ENCODE results near the gene CASK. TPM values are rescaled to one million over a fixed set of nuclear protein-coding genes. Genes with fewer than 3 reads are reported as not detected.

The CASK gene
- total RNA-seq, 1 experiment from 2014 or later = 29.4 TPM

DNA sequence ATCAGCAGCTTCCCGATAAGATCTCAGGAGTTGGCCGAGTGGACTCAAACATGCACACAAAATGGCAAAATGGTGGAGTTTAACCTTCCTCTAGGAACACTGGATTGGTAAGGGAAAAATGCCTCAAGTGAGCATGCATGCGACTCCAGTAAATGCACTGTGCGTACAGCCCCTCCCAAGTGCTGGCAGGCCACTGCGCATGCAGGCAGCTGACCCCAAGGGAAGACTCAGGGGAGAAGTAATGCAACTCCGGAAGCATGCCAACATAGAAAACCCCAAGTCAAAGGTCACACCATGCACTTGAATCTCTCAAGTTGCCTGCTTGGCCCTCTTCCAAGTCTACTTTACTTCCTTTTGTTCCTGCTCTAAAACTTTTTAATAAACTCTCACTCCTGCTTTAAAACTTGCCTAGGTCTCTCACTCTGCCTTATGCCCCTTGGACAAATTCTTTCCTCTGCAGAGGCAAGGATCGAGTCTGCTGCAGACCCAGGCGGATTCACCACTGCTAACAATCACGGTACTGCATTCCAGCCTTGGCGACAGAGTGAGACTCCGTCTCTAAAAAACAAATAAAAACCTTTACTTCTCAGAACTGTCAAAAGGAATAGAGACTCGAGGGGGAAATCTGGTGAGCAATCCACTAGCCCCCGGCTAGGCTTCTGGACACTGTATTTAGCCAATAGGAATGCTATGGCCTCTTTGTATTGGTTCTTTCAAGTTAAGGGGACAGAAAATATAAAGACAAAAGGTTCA, 442.7 kb downstream of the CASK start:
- CTCF ChIA-PET = no interaction called here
- no peak overlapping the region for H3K4me2 ChIP-seq

DNA sequence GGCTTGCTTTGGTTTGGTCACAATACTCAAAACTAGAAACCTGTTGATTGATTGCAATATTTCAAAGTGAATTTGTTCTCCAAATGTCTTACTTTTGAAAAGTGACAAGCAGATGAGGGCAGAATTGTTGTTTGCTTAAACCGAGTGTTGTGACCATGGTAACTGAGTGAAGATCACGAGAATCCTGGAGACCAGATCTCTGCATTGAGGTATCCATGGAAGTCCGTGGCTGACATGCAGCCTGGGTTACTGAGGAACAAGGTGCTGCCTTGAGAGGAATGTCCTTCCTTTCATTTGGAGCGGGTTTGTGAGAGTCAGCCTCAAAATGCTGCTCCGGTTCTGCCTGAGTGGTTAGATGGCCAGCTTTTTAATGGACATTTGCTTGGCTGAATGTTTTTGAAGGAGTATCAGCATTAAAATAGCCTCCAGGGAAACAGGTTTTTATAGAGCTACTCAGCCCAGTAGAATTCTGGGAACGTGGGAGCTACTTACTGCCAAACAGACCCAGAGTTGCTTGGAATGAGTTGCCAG, 444.9 kb downstream of the CASK start:
- Histone ChIP-seq H4K20me1 (ENCODE audit: insufficient read depth) (no peaks in the 10 kb centered on the region), H3K9me3 (ENCODE audit: insufficient read depth, low read depth) (no peaks in the 10 kb centered on the region), H3K79me2 (ENCODE audit: low read depth) (no peaks in the 10 kb centered on the region), H3F3A (ENCODE audit: insufficient read depth, low read depth) (no peaks in the 10 kb centered on the region), H3K9me2 (ENCODE audit: insufficient read depth) (no peaks in the 10 kb centered on the region), H3K27me3 (ENCODE audit: insufficient read depth, low read depth) (no peaks in the 10 kb centered on the region), H3K4me3 (no peak overlapping the region), H3K36me3 (ENCODE audit: low read depth) (no peaks in the 10 kb centered on the region), H2AFZ (no peak overlapping the region), H3K4me1 (replicated peaks; ENCODE audit: insufficient read depth) (no peaks in the 10 kb centered on the region), H3K27ac (no peak overlapping the region), H3K4me2 (no peak overlapping the region)
- no TSS peak for BruUV-seq (replicated peaks)
- intact Hi-C loops (cut with micrococcal nuclease; ENCODE audit: unreplicated experiment) = no loop called here
- no peak for TF ChIP-seq EZH2 (IDR thresholded peaks at IDR 0.05; ENCODE audit: low read depth)
- TF ChIP-seq, protein P1, sequence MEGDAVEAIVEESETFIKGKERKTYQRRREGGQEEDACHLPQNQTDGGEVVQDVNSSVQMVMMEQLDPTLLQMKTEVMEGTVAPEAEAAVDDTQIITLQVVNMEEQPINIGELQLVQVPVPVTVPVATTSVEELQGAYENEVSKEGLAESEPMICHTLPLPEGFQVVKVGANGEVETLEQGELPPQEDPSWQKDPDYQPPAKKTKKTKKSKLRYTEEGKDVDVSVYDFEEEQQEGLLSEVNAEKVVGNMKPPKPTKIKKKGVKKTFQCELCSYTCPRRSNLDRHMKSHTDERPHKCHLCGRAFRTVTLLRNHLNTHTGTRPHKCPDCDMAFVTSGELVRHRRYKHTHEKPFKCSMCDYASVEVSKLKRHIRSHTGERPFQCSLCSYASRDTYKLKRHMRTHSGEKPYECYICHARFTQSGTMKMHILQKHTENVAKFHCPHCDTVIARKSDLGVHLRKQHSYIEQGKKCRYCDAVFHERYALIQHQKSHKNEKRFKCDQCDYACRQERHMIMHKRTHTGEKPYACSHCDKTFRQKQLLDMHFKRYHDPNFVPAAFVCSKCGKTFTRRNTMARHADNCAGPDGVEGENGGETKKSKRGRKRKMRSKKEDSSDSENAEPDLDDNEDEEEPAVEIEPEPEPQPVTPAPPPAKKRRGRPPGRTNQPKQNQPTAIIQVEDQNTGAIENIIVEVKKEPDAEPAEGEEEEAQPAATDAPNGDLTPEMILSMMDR (conservative IDR thresholded peaks at IDR 0.05) = no peak
- ChIA-PET CTCF (no interaction called here), POLR2A (ENCODE audit: unreplicated experiment) (interaction anchor here (0.6 kb wide), 1 partner anchor 456 kb away, joined by 7 read pairs; no protein-coding TSS in a partner anchor)
- DNase-seq = no peak

More for the DNA sequence above, 442.7 kb downstream of the CASK start:
- Histone ChIP-seq H4K20me1 (ENCODE audit: insufficient read depth) (no peaks in the 10 kb centered on the region), H3K9me3 (ENCODE audit: insufficient read depth, low read depth) (no peaks in the 10 kb centered on the region), H3K4me3 (no peak overlapping the region), H3K9me2 (ENCODE audit: insufficient read depth) (no peaks in the 10 kb centered on the region), H3K27ac (no peak overlapping the region), H3F3A (ENCODE audit: insufficient read depth, low read depth) (no peaks in the 10 kb centered on the region), H3K79me2 (ENCODE audit: low read depth) (no peaks in the 10 kb centered on the region), H3K4me1 (replicated peaks; ENCODE audit: insufficient read depth) (no peaks in the 10 kb centered on the region), H3K27me3 (ENCODE audit: insufficient read depth, low read depth) (no peaks in the 10 kb centered on the region), H3K36me3 (ENCODE audit: low read depth) (no peaks in the 10 kb centered on the region), H2AFZ (no peak overlapping the region)
- intact Hi-C loops (cut with micrococcal nuclease; ENCODE audit: unreplicated experiment) = no loop called here
- TF ChIP-seq, protein P1 (conservative IDR thresholded peaks at IDR 0.05) = no peak
- no peak for TF ChIP-seq EZH2 (IDR thresholded peaks at IDR 0.05; ENCODE audit: low read depth)
- DNase-seq = no peak
- no TSS peak for BruUV-seq (replicated peaks)
- POLR2A ChIA-PET (ENCODE audit: unreplicated experiment) = no interaction called here

DNA sequence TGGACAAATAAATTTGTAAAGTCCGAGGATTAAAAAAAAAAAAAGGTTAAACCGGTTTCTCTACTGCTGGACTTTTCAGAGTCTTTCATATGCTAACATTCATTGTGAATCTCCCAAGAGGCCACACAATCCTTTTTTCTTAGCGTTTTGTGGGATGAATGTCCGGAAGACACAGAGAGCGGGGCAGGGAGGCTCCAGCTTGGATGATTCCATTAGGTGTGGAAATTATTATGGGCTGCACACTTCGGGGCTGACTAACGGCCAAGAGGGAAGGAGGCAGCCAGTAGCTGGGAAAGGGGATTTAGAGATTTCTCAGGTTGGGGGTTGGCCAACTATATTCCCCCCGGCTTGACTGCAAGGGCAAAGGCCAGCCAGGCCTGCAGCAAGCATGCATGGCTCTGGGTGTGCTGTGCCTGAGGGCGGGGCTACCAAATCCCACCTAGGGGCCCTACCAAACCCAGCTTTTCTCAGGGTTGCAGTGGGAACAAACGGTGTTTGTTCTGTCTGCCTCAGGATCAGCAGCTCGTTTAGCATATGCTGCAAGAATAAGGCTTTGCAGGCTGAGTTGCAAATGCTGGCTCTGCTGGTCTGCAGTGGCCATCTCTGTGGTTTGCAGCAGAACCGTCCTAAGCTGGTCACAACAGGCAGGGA, 447.6 kb downstream of the CASK start:
- no peaks in the 10 kb centered on the region for H3K9me3 ChIP-seq (ENCODE audit: insufficient read depth, low read depth)
- H3K4me2 ChIP-seq = no peak overlapping the region
- intact Hi-C loops (cut with micrococcal nuclease; ENCODE audit: unreplicated experiment) = no loop called here
- no peaks in the 10 kb centered on the region for H3K36me3 ChIP-seq (ENCODE audit: low read depth)
- peak in 1 of 2 experiments; percentile 35 for DNase-seq
- no peaks in the 10 kb centered on the region for H4K20me1 ChIP-seq (ENCODE audit: insufficient read depth)
- no peaks in the 10 kb centered on the region for H3K9me2 ChIP-seq (ENCODE audit: insufficient read depth)
- no peak overlapping the region for H3K4me3 ChIP-seq
- no peaks in the 10 kb centered on the region for H3K27me3 ChIP-seq (ENCODE audit: insufficient read depth, low read depth)
- no peak overlapping the region for H3K27ac ChIP-seq
- CTCF ChIA-PET = no interaction called here
- POLR2A ChIA-PET (ENCODE audit: unreplicated experiment) = interaction anchor here (0.6 kb wide), 1 partner anchor 108 kb away, joined by 6 read pairs; no protein-coding TSS in a partner anchor
- no peaks in the 10 kb centered on the region for H3K79me2 ChIP-seq (ENCODE audit: low read depth)
- TF ChIP-seq EZH2 (IDR thresholded peaks at IDR 0.05; ENCODE audit: low read depth) = no peak
- TF ChIP-seq, protein P1 (conservative IDR thresholded peaks at IDR 0.05) = no peak
- no peaks in the 10 kb centered on the region for H3F3A ChIP-seq (ENCODE audit: insufficient read depth, low read depth)
- BruUV-seq (replicated peaks) = no TSS peak
- no peaks in the 10 kb centered on the region for H3K4me1 ChIP-seq (replicated peaks; ENCODE audit: insufficient read depth)
- H2AFZ ChIP-seq = no peak overlapping the region

Measured in PC-9 (cell line).